Esophagus muscularis mucosa (tissue), 3 donors: Measurements from ENCODE around the gene DDX47.

Experiments
- POLR2A ChIP-seq: fragments of 450-650 bp; IDR thresholded peaks from one replicate; pipeline ENCODE4 v1.6.1; 2017; ENCODE audit warnings: antibody characterized with exemption, moderate library complexity, mild to moderate bottlenecking, low read depth
- TF ChIP-seq, protein P1 (sequence below), 3 experiments: fragments of 200-600 bp in 2 of 3; fragments of 450-650 bp in 1 of 3; sonication (generic) in 2 of 3; IDR thresholded peaks; one replicate each; pipeline ENCODE4 v1.5.1; 2017 to 2019; ENCODE audit warnings: antibody characterized with exemption in 3 of 3, mild to moderate bottlenecking in 2 of 3, moderate library complexity in 1 of 3

DNA sequence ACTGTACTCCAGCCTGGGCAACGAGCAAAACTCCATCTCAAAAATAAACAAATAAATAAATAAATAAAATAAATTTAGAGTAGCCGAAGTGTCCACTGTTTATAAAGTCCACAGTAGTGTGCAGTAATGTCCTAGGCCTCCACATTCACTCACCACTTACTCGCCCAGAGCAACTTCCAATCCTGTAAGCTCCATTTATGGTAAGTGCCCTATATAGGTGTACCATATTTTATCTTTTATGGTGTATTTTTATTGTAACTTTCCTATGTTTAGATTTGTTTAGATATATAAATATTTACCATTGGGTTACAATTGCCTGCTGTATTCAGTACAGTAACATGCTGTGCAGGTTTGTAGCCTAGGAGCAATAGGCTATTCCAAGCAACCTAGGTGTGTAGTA lies 40.3 kb downstream of the DDX47 start:
- TF ChIP-seq, protein P1, sequence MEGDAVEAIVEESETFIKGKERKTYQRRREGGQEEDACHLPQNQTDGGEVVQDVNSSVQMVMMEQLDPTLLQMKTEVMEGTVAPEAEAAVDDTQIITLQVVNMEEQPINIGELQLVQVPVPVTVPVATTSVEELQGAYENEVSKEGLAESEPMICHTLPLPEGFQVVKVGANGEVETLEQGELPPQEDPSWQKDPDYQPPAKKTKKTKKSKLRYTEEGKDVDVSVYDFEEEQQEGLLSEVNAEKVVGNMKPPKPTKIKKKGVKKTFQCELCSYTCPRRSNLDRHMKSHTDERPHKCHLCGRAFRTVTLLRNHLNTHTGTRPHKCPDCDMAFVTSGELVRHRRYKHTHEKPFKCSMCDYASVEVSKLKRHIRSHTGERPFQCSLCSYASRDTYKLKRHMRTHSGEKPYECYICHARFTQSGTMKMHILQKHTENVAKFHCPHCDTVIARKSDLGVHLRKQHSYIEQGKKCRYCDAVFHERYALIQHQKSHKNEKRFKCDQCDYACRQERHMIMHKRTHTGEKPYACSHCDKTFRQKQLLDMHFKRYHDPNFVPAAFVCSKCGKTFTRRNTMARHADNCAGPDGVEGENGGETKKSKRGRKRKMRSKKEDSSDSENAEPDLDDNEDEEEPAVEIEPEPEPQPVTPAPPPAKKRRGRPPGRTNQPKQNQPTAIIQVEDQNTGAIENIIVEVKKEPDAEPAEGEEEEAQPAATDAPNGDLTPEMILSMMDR (IDR thresholded peaks at IDR 0.05), result no peak
- TF ChIP-seq POLR2A, result no peak
